HCT116 (cell line): Measurements from ENCODE around the gene PRMT3. TPM values are rescaled to one million over a fixed set of nuclear protein-coding genes. Genes with fewer than 3 reads are reported as not detected.

Experiments
- ATAC-seq: fragments of 200-7000 bp; cut with Tn5 transposase; 2 replicates; pipeline ENCODE4 v1.9.1; 2020; ENCODE audit warnings: mild to moderate bottlenecking, moderate library complexity
- BruUV-seq: library from RNA; stranded (reverse); fragments of 400-500 nt; replicated peaks from 2 replicates; lab custom pipeline; 2021; lab: Mats Ljungman, UMichigan
- CTCF ChIA-PET: fragments of 300-600 bp; sonication (Branson Sonifier 250); formaldehyde crosslinking; loops from one replicate; lab custom pipeline; 2021; ENCODE audit warnings: antibody characterized with exemption; lab: Charles Lee
- POLR2A ChIA-PET: fragments of 300-600, 350-600 bp; sonication (Branson Sonifier 250); formaldehyde crosslinking; loops from one replicate; lab custom pipeline; 2021; ENCODE audit warnings: antibody characterized with exemption; lab: Charles Lee
- RAD21 ChIA-PET, 2 experiments: fragments of 300-600 bp; sonication (Branson Sonifier 250); formaldehyde crosslinking; loops; one replicate each; lab custom pipeline; 2023; ENCODE audit warnings: low total read pairs in 2 of 2; ENCODE audit not compliant: uncharacterized antibody in 2 of 2, unreplicated experiment in 2 of 2, low non-redundant PET in 1 of 2; lab: Charles Lee
- DNase-seq: peaks from one replicate; pipeline ENCODE4 v3.0.0-alpha.2; 2010; ENCODE audit warnings: low read depth, low spot score
- H2AFZ ChIP-seq: fragments of 200-600 bp; shearing (Covaris generic), sonication (generic); 2 replicates; pipeline ENCODE4 v1.6.1; 2017; ENCODE audit warnings: low read depth, mixed run types, mixed read lengths, antibody characterized with exemption, low read length; ENCODE audit not compliant: poor library complexity, severe bottlenecking
- H3K27ac ChIP-seq: 2 replicates; pipeline ENCODE4 v1.5.1; 2012; ENCODE audit warnings: low read depth, low read length
- H3K27me3 ChIP-seq: fragments of 200-600 bp; sonication (generic); 2 replicates; pipeline ENCODE4 v1.6.1; 2016; ENCODE audit warnings: mixed run types, low read length, mixed read lengths; ENCODE audit not compliant: insufficient read depth
- H3K36me3 ChIP-seq, 2 experiments: fragments of 200-500 bp in 1 of 2; fragments of 200-600 bp in 1 of 2; sonication (Bioruptor generic) in 1 of 2; sonication (generic) in 1 of 2; 2 replicates each; pipeline versions ENCODE4 v1.5.1 to v1.6.1; 2014 to 2016; ENCODE audit warnings: low read length in 2 of 2, inconsistent platforms in 1 of 2, mixed read lengths in 1 of 2, mixed run types in 1 of 2; ENCODE audit not compliant: insufficient read depth in 2 of 2, control insufficient read depth in 1 of 2
- H3K4me1 ChIP-seq, 2 experiments: fragments of 200-600 bp in 1 of 2; sonication (generic) in 1 of 2; 2 replicates each; pipeline versions ENCODE4 v1.5.1 to v1.6.1; 2012 to 2017; ENCODE audit warnings: low read length in 2 of 2, inconsistent platforms in 1 of 2, mild to moderate bottlenecking in 1 of 2, mixed read lengths in 1 of 2, mixed run types in 1 of 2, moderate library complexity in 1 of 2; ENCODE audit not compliant: insufficient read depth in 2 of 2, control insufficient read depth in 1 of 2
- H3K4me2 ChIP-seq: fragments of 200-600 bp; sonication (generic); 2 replicates; pipeline ENCODE4 v1.6.1; 2017; ENCODE audit warnings: mixed run types, low read length, mixed read lengths
- H3K4me3 ChIP-seq, 2 experiments: fragments of 200-600 bp in 1 of 2; sonication (generic) in 1 of 2; replicated peaks in 1 of 2; 2 replicates each; pipeline ENCODE4 v1.5.1; 2011 to 2016; ENCODE audit warnings: low read length in 2 of 2, control low read depth in 1 of 2, low read depth in 1 of 2, mild to moderate bottlenecking in 1 of 2, mixed read lengths in 1 of 2, mixed run types in 1 of 2
- H3K79me2 ChIP-seq: fragments of 200-600 bp; sonication (generic); 2 replicates; pipeline ENCODE4 v1.6.1; 2017; ENCODE audit warnings: mild to moderate bottlenecking, mixed run types, low read length, moderate library complexity, mixed read lengths; ENCODE audit not compliant: insufficient read depth
- H3K9ac ChIP-seq: fragments of 200-600 bp; sonication (generic); 2 replicates; pipeline ENCODE4 v1.6.1; 2016; ENCODE audit warnings: low read length, mixed read lengths
- H3K9me2 ChIP-seq: fragments of 200-600 bp; sonication (generic), shearing (Covaris generic); 2 replicates; pipeline ENCODE4 v1.6.1; 2017; ENCODE audit warnings: mixed run types, mild to moderate bottlenecking, moderate library complexity; ENCODE audit not compliant: insufficient read depth
- H3K9me3 ChIP-seq, 2 experiments: fragments of 200-500 bp in 1 of 2; fragments of 200-600 bp in 1 of 2; sonication (Bioruptor generic) in 1 of 2; sonication (generic) in 1 of 2; 2 replicates each; pipeline ENCODE4 v1.6.1; 2014 to 2017; ENCODE audit warnings: low read length in 2 of 2, mixed read lengths in 2 of 2, inconsistent platforms in 1 of 2, low read depth in 1 of 2, mild to moderate bottlenecking in 1 of 2, mixed run types in 1 of 2, moderate library complexity in 1 of 2; ENCODE audit not compliant: control insufficient read depth in 1 of 2, insufficient read depth in 1 of 2
- H4K20me1 ChIP-seq: fragments of 200-600 bp; sonication (generic), shearing (Covaris generic); 2 replicates; pipeline ENCODE4 v1.6.1; 2017; ENCODE audit warnings: mixed run types, mild to moderate bottlenecking, moderate library complexity; ENCODE audit not compliant: insufficient read depth
- ATF3 ChIP-seq: IDR thresholded peaks from 2 replicates; pipeline ENCODE4 v1.6.1; 2012
- CEBPB ChIP-seq: IDR thresholded peaks from 2 replicates; pipeline ENCODE4 v1.6.1; 2012; ENCODE audit warnings: low read depth
- EGR1 ChIP-seq: IDR thresholded peaks from 2 replicates; pipeline ENCODE4 v1.6.1; 2012; ENCODE audit warnings: low read depth
- EZH2 ChIP-seq: fragments of 200-600 bp; sonication (generic); IDR thresholded peaks from 2 replicates; pipeline ENCODE4 v1.6.1; 2017; ENCODE audit warnings: antibody characterized with exemption, mixed run types
- EZH2phosphoT487 ChIP-seq: fragments of 200-600 bp; IDR thresholded peaks from 2 replicates; pipeline ENCODE4 v1.6.1; 2018; ENCODE audit warnings: antibody characterized with exemption, borderline replicate concordance
- FOSL1 ChIP-seq: IDR thresholded peaks from 2 replicates; pipeline ENCODE4 v1.6.1; 2012; ENCODE audit warnings: low read depth
- POLR2A ChIP-seq: IDR thresholded peaks from 2 replicates; pipeline ENCODE4 v1.7.0; 2011; ENCODE audit warnings: borderline replicate concordance; ENCODE audit not compliant: insufficient read depth, insufficient read length; ENCODE audit errors: extremely low read depth
- RAD21 ChIP-seq: IDR thresholded peaks from 2 replicates; pipeline ENCODE4 v1.6.1; 2012; ENCODE audit warnings: low read depth, mild to moderate bottlenecking
- REST ChIP-seq: IDR thresholded peaks from 2 replicates; pipeline ENCODE4 v1.6.1; 2012; ENCODE audit warnings: low read depth
- SRF ChIP-seq: IDR thresholded peaks from 2 replicates; pipeline ENCODE4 v1.6.1; 2012; ENCODE audit warnings: low read depth
- YY1 ChIP-seq: IDR thresholded peaks from 2 replicates; pipeline ENCODE4 v1.6.1; 2011; ENCODE audit warnings: low read length, low read depth, moderate library complexity, mild to moderate bottlenecking; ENCODE audit not compliant: insufficient replicate concordance; ENCODE audit errors: extremely low read depth
- ZBTB33 ChIP-seq: IDR thresholded peaks from 2 replicates; pipeline ENCODE4 v1.6.1; 2011; ENCODE audit warnings: mild to moderate bottlenecking, low read length, moderate library complexity; ENCODE audit not compliant: insufficient replicate concordance; ENCODE audit errors: extremely low read depth
- intact Hi-C: fragments of 100-400 bp; cut with micrococcal nuclease; formaldehyde crosslinking; loops from 2 replicates; pipeline ENCODE4 v1.10.0; 2022
- total RNA-seq: library from RNA; stranded (reverse); gene quantifications from one replicate; pipeline ENCODE4 v1.2.1, GENCODE V29; 2021; ENCODE audit not compliant: unreplicated experiment
- TF ChIP-seq, protein P1 (sequence below): IDR thresholded peaks from 2 replicates; pipeline ENCODE4 v1.6.1; 2012
- TF ChIP-seq, protein P2 (sequence below), 3 experiments: fragments of 200-600 bp in 1 of 3; sonication (generic) in 1 of 3; IDR thresholded peaks in 2 of 3; conservative IDR thresholded peaks in 1 of 3; 2 replicates each; pipeline ENCODE4 v1.5.1; 2012 to 2017; ENCODE audit warnings: low read depth in 2 of 3, low read length in 2 of 3, antibody characterized with exemption in 1 of 3, borderline replicate concordance in 1 of 3, control low read depth in 1 of 3, mild to moderate bottlenecking in 1 of 3, mixed read lengths in 1 of 3, mixed run types in 1 of 3, moderate library complexity in 1 of 3; ENCODE audit not compliant: insufficient read depth in 1 of 3

The PRMT3 gene
- total RNA-seq, 1 experiment from 2014 or later: 24.3 TPM

DNA sequence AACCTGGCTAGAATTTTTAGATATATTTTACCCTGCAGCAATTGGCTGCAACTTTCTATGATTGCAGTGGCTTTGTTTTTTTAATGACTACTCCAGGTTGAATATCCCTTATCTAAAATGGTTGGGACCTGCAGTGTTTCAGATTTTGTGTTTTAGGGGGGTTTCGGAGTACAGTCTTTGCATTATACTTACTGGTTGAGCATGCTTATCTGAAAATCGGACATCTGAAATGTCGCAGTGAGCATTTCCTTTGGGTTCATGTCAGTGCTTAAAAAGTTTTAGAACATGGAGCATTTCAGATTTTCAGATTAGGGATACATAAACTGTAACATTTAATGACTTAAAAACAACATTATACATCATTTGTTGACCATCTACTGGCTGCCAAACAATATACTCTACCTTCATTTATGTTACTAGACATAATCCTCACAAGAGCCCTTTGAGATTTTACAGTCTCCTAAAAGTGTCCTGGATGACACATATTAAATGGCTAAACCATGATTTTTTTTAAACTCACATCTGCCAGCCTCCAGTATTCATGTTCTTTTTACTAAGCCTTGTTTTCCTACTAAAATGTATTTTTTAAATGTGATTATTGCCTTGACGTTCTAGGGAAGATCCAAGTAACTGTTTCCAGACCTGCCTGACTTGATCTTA, 66.3 kb downstream of the PRMT3 start:
- POLR2A ChIA-PET: no interaction called here
- no peak for DNase-seq

More for the DNA sequence above, 66.3 kb downstream of the PRMT3 start:
- Histone ChIP-seq H2AFZ (no peak overlapping the region), H4K20me1 (no peaks in the 10 kb centered on the region; the same call in 1 of the 2 replicates), H3K36me3 (peaks cover 3 to 8% of the 10 kb centered on the region in 2 experiments; a peak in 3 of 4 replicates), H3K4me3 (no peak overlapping the region), H3K9me2 (no peaks in the 10 kb centered on the region), H3K79me2 (no peaks in the 10 kb centered on the region), H3K27ac (no peak overlapping the region), H3K9ac (no peak overlapping the region), H3K4me2 (no peak overlapping the region), H3K9me3 (no peaks in the 10 kb centered on the region), H3K4me1 (no peaks in the 10 kb centered on the region), H3K27me3 (no peaks in the 10 kb centered on the region)
- intact Hi-C loops: no loop called here
- ATAC-seq: no peak
- no peak for TF ChIP-seq FOSL1
- no peak for TF ChIP-seq EZH2
- no peak for TF ChIP-seq ATF3
- TF ChIP-seq EGR1: no peak
- TF ChIP-seq ZBTB33: no peak
- no peak for TF ChIP-seq YY1
- TF ChIP-seq REST: no peak
- TF ChIP-seq, protein P1, sequence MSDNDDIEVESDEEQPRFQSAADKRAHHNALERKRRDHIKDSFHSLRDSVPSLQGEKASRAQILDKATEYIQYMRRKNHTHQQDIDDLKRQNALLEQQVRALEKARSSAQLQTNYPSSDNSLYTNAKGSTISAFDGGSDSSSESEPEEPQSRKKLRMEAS: no peak
- no peak for TF ChIP-seq EZH2phosphoT487
- TF ChIP-seq SRF: no peak
- TF ChIP-seq POLR2A: no peak
- TF ChIP-seq RAD21: no peak
- TF ChIP-seq CEBPB: no peak
- TF ChIP-seq, protein P2, sequence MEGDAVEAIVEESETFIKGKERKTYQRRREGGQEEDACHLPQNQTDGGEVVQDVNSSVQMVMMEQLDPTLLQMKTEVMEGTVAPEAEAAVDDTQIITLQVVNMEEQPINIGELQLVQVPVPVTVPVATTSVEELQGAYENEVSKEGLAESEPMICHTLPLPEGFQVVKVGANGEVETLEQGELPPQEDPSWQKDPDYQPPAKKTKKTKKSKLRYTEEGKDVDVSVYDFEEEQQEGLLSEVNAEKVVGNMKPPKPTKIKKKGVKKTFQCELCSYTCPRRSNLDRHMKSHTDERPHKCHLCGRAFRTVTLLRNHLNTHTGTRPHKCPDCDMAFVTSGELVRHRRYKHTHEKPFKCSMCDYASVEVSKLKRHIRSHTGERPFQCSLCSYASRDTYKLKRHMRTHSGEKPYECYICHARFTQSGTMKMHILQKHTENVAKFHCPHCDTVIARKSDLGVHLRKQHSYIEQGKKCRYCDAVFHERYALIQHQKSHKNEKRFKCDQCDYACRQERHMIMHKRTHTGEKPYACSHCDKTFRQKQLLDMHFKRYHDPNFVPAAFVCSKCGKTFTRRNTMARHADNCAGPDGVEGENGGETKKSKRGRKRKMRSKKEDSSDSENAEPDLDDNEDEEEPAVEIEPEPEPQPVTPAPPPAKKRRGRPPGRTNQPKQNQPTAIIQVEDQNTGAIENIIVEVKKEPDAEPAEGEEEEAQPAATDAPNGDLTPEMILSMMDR (IDR thresholded peaks at IDR 0.05 in 2 of 3, conservative IDR thresholded peaks at IDR 0.05 in 1 of 3; ENCODE audit: borderline replicate concordance in 1 of 3, insufficient read depth in 1 of 3, low read depth in 2 of 3, low read length in 2 of 3): no peak
- RAD21 ChIA-PET: no interaction called here
- CTCF ChIA-PET: no interaction called here
- no TSS peak for BruUV-seq
